A549 (cell line): ENCODE data around the gene ULBP3.

ENCODE experiments used
- HDAC2 ChIP-seq: fragments of 200-600 bp; sonication (generic); IDR thresholded peaks from 2 replicates; pipeline ENCODE4 v1.6.1; 2016
- TF ChIP-seq, protein P1 (sequence below): fragments of >200 bp; sonication (Bioruptor Twin); formaldehyde crosslinking; IDR thresholded peaks from 3 replicates; pipeline ENCODE4 v1.5.1; 2016

DNA sequence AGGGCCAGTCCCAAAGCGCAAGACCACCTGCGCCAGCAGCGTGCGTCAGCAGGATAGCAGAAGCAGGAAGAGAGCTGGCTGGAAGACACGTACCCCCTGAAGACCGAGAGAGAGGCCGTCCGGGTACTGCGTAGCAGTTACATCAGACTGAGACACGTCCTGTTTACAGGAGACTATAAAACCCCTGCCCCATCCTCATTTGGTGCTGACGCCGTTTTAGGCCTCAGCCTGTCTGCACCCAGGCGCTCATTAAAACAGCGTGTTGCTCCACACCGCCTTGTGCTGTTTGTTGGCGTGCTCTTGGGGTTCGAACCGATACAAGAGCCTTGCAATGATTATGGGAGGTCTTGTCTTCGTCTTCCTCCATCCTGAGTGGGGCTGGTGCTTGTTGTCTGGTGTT lies 31.8 kb upstream of the ULBP3 start:
- TF ChIP-seq, protein P1, sequence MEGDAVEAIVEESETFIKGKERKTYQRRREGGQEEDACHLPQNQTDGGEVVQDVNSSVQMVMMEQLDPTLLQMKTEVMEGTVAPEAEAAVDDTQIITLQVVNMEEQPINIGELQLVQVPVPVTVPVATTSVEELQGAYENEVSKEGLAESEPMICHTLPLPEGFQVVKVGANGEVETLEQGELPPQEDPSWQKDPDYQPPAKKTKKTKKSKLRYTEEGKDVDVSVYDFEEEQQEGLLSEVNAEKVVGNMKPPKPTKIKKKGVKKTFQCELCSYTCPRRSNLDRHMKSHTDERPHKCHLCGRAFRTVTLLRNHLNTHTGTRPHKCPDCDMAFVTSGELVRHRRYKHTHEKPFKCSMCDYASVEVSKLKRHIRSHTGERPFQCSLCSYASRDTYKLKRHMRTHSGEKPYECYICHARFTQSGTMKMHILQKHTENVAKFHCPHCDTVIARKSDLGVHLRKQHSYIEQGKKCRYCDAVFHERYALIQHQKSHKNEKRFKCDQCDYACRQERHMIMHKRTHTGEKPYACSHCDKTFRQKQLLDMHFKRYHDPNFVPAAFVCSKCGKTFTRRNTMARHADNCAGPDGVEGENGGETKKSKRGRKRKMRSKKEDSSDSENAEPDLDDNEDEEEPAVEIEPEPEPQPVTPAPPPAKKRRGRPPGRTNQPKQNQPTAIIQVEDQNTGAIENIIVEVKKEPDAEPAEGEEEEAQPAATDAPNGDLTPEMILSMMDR: no peak
- no peak for TF ChIP-seq HDAC2
